ENCODE data around the gene APOL5. TPM values are rescaled to one million over a fixed set of nuclear protein-coding genes. Genes with fewer than 3 reads are reported as not detected.

Gene APOL5
- polyA plus RNA-seq, 1 of the 3 experiments (the other 2 are of a cell fraction): not detected

GRCh38 chr22:35726933-35727332 is 9.3 kb downstream of the APOL5 start:
- H3F3A ChIP-seq (replicated peaks; ENCODE audit: insufficient read depth): no peaks in the 10 kb centered on the region

More at GRCh38 chr22:35726933-35727332, 9.3 kb downstream of the APOL5 start:
- no peak for DNase-seq
- no peaks in the 10 kb centered on the region for H3K9me2 ChIP-seq
- H3K79me2 ChIP-seq (ENCODE audit: insufficient read depth): no peaks in the 10 kb centered on the region
- POLR2A ChIA-PET: no interaction called here
- TF ChIP-seq SIN3A (IDR thresholded peaks at IDR 0.05; ENCODE audit: borderline replicate concordance, low read depth, low read length) (no peak), FOSL2 (IDR thresholded peaks at IDR 0.05; ENCODE audit: borderline replicate concordance, low read depth) (no peak), POLR2AphosphoS5 (IDR thresholded peaks at IDR 0.05; ENCODE audit: low read depth, low read length) (no peak), CHD2 (IDR thresholded peaks at IDR 0.05; ENCODE audit: low read length, partially characterized antibody) (no peak), EP300 (IDR thresholded peaks at IDR 0.05; ENCODE audit: borderline replicate concordance in 1 of 2, low read depth in 1 of 2, low read length in 1 of 2) (no peak), REST (IDR thresholded peaks at IDR 0.05; ENCODE audit: low read depth, low read length) (no peak), FOXJ3 (CRISPR knock-in tag; IDR thresholded peaks at IDR 0.05) (no peak), MAX (IDR thresholded peaks at IDR 0.05; ENCODE audit: low read depth) (no peak), ZBTB33 (IDR thresholded peaks at IDR 0.05; ENCODE audit: borderline replicate concordance, low read depth) (no peak), IRF3 (IDR thresholded peaks at IDR 0.05; ENCODE audit: low read depth, low read length) (no peak), PBX3 (IDR thresholded peaks at IDR 0.05) (no peak), MEF2A (IDR thresholded peaks at IDR 0.05; ENCODE audit: borderline replicate concordance, low read depth) (no peak), EZH2phosphoT487 (IDR thresholded peaks at IDR 0.05; ENCODE audit: borderline replicate concordance, low read depth) (no peak), GABPA (IDR thresholded peaks at IDR 0.05; ENCODE audit: low read depth) (no peak), SMC3 (IDR thresholded peaks at IDR 0.05; ENCODE audit: low read depth, low read length) (no peak)
- H3K27ac ChIP-seq (ENCODE audit: low read depth in 2 of 2, low read length in 1 of 2): no peak overlapping the region
- H3K9ac ChIP-seq: no peak overlapping the region
- no peaks in the 10 kb centered on the region for H3K27me3 ChIP-seq (ENCODE audit: insufficient read depth)
- no peak overlapping the region for H3K4me3 ChIP-seq (ENCODE audit: low read depth in 2 of 2, low read length in 1 of 2)
- H3K36me3 ChIP-seq (replicated peaks in 1 of 2; ENCODE audit: control insufficient read depth in 1 of 2, insufficient read depth in 2 of 2, low read length in 1 of 2): no peaks in the 10 kb centered on the region
- no peak overlapping the region for H2AFZ ChIP-seq (ENCODE audit: low read depth)
- peaks cover 0 to 2% of the 10 kb centered on the region in 2 experiments; a peak in 1 of 4 replicates for H3K4me1 ChIP-seq (ENCODE audit: control insufficient read depth in 1 of 2, insufficient read depth in 2 of 2, low read depth in 1 of 2, low read length in 1 of 2)
- H3K4me2 ChIP-seq: no peak overlapping the region
- 92% methylated on average over 14 of the region's 15 CpGs for WGBS (ENCODE audit: low lambda C conversion rate)
- CTCF ChIA-PET: no interaction called here
- H4K20me1 ChIP-seq (ENCODE audit: insufficient read depth): no peaks in the 10 kb centered on the region
- H3K9me3 ChIP-seq: no peaks in the 10 kb centered on the region
